Right atrium auricular region (tissue), 2 donors: Measurements from ENCODE around the gene XAF1. TPM values are rescaled to one million over a fixed set of nuclear protein-coding genes. Genes with fewer than 3 reads are reported as not detected.

Experiments
- DNase-seq: peaks from one replicate; pipeline ENCODE4 v3.0.0-alpha.2; 2019; ENCODE audit warnings: low spot score
- H3K27ac ChIP-seq, 2 donors: fragments of 200-600 bp; sonication (generic); 1 replicate in 1 of 2; 2 replicates in 1 of 2; pipeline ENCODE4 v1.5.1; 2016 to 2019
- H3K27me3 ChIP-seq, 2 donors: fragments of 200-600 bp; sonication (generic); one replicate each; pipeline versions ENCODE4 v1.5.1 to v1.6.0; 2017 to 2019
- H3K36me3 ChIP-seq: fragments of 200-600 bp; sonication (generic); one replicate; pipeline ENCODE4 v1.5.1; 2016
- H3K4me1 ChIP-seq, 2 donors: fragments of 200-600 bp; sonication (generic); one replicate each; pipeline versions ENCODE4 v1.5.1 to v1.6.0; 2017 to 2019
- H3K4me3 ChIP-seq, 2 donors: fragments of 200-600 bp; sonication (generic); 1 replicate in 1 of 2; 2 replicates in 1 of 2; pipeline ENCODE4 v1.5.1; 2017 to 2019; ENCODE audit warnings: mild to moderate bottlenecking in 1 of 2, moderate library complexity in 1 of 2
- H3K9me3 ChIP-seq, 2 donors: fragments of 200-600 bp; sonication (generic); one replicate each; pipeline ENCODE4 v1.5.1; 2019
- total RNA-seq, 2 donors: library from RNA; depleted of rRNA; stranded (reverse); fragments of >200 nt; gene quantifications; one replicate each; pipeline ENCODE4 v1.1.0, GENCODE V29; 2016
- TF ChIP-seq, protein P1 (sequence below), 2 donors: fragments of 200-600 bp; sonication (generic); IDR thresholded peaks; one replicate each; pipeline ENCODE4 v1.5.1; 2019; ENCODE audit warnings: antibody characterized with exemption in 2 of 2

Gene XAF1
- total RNA-seq, 2 donors from 2014 or later, result 9.4 to 12.8 TPM

DNA sequence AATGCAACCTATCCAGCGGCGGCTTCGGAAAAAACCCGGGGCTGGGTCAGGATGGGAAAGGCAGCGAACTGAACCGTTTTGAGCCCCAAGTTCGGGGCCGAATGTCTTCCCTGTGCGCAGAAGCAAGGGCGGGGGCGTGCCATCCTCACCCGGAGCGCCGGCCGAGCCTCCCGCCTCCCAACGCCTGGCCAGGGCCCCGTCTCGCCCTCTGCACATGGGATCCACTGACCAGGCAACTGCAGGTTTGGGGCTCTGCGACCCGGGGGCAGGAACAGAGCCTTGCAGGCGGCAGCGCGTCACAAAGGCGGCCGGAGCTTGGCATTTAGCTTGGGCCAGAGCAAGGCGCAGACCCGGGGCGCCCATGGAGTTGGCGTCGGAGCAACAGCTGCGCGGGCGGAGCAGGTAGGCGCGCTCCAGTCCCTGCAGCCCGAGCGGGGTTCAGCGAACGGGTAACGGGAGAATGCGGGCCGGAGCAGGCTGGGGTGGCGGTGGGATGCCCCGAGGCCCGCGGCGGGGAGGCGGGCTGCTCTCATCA is 20.1 kb downstream of the XAF1 start, which contains the start of gene FBXO39:
Gene FBXO39 (plus strand): TSS at position 345 of the 535 bp plus-strand sequence. CDS start 3,654 bp downstream, outside the sequence.
- DNase-seq, result no peak
- no peak within 1 kb of the TSS for H3K4me3 ChIP-seq
- H3K27me3 ChIP-seq, result no peaks in the 10 kb centered on the region
- H3K9me3 ChIP-seq, result peaks cover 0 to 35% of the 10 kb centered on the region in 2 donors
- H3K27ac ChIP-seq, result no peak within 1 kb of the TSS
- H3K36me3 ChIP-seq, result peaks cover 29% of the 10 kb centered on the region
- TF ChIP-seq, protein P1, sequence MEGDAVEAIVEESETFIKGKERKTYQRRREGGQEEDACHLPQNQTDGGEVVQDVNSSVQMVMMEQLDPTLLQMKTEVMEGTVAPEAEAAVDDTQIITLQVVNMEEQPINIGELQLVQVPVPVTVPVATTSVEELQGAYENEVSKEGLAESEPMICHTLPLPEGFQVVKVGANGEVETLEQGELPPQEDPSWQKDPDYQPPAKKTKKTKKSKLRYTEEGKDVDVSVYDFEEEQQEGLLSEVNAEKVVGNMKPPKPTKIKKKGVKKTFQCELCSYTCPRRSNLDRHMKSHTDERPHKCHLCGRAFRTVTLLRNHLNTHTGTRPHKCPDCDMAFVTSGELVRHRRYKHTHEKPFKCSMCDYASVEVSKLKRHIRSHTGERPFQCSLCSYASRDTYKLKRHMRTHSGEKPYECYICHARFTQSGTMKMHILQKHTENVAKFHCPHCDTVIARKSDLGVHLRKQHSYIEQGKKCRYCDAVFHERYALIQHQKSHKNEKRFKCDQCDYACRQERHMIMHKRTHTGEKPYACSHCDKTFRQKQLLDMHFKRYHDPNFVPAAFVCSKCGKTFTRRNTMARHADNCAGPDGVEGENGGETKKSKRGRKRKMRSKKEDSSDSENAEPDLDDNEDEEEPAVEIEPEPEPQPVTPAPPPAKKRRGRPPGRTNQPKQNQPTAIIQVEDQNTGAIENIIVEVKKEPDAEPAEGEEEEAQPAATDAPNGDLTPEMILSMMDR (IDR thresholded peaks at IDR 0.05), result no peak
- H3K4me1 ChIP-seq, result peaks cover 0 to 7% of the 10 kb centered on the region in 2 donors

DNA sequence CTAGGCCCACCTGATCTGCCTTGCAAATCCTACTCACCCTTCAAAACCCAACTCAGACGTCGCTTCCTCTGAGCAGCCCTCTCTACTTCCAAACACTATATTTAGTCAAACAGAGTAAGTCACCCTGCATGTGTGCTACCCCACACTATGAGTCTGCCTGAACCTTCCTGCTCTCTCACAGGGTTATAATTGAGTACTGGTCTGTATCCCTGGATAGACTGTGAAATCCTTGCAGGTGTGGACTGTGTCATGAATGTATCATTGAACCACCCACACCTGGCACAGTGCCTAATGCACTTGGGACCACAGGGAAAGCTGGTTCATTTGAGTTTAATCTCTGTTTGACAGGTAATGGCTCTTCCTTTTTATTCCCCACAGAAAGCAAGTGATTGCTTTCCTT is 23.6 kb downstream of the XAF1 start:
- H3K36me3 ChIP-seq, result no peaks in the 10 kb centered on the region
- TF ChIP-seq, protein P1 (IDR thresholded peaks at IDR 0.05), result no peak
- H3K4me1 ChIP-seq, result peaks cover 0 to 7% of the 10 kb centered on the region in 2 donors
- H3K27ac ChIP-seq, result no peak overlapping the region
- no peak overlapping the region for H3K4me3 ChIP-seq
- H3K9me3 ChIP-seq, result peaks cover 0 to 10% of the 10 kb centered on the region in 2 donors
- no peaks in the 10 kb centered on the region for H3K27me3 ChIP-seq
- DNase-seq, result no peak

DNA sequence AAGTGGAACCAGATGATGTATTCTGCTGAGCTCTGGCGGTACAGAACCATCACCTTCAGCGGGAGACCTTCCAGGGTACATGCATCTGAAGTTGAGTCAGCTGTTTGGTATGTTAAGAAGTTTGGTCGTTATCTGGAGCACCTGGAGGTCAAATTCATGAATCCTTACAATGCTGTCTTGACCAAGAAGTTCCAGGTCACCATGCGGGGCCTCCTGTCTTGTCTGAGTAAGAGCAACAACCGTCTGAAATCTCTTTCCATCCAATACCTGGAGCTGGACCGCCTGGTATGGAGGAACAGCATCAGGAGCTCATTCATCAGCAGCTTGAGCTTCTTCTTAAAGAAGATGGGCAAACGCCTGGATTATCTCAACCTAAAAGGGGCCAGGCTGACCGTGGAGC is 24.2 kb downstream of the XAF1 start:
- H3K36me3 ChIP-seq, result no peaks in the 10 kb centered on the region
- DNase-seq, result no peak
- TF ChIP-seq, protein P1 (IDR thresholded peaks at IDR 0.05), result no peak
- no peak overlapping the region for H3K27ac ChIP-seq
- H3K27me3 ChIP-seq, result no peaks in the 10 kb centered on the region
- H3K9me3 ChIP-seq, result peaks cover 0 to 8% of the 10 kb centered on the region in 2 donors
- no peak overlapping the region for H3K4me3 ChIP-seq
- peaks cover 0 to 7% of the 10 kb centered on the region in 2 donors for H3K4me1 ChIP-seq

DNA sequence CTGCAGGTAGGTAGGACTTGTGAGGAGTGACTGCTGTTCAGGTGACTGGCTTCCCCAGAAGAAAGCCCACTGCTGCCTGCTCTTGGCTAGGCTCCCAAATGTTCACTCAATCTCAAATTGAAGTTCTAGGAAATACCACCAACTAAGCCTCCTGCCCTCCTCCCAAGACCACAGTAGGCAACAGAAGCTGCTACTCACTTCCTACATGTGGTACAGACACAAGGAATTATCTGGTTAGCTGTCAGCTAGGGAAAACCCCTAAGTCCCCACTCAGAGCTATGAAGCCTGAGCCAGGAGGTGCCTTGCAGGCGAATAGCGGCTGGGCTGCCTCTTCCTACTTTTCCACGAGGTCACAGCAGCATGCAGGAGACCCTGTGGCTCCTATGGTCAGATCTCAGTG is 25.0 kb downstream of the XAF1 start:
- TF ChIP-seq, protein P1 (IDR thresholded peaks at IDR 0.05), result no peak
- H3K27me3 ChIP-seq, result no peaks in the 10 kb centered on the region
- H3K4me3 ChIP-seq, result no peak overlapping the region
- H3K27ac ChIP-seq, result no peak overlapping the region
- H3K9me3 ChIP-seq, result peaks cover 0 to 13% of the 10 kb centered on the region in 2 donors
- DNase-seq, result no peak
- H3K4me1 ChIP-seq, result peaks cover 0 to 4% of the 10 kb centered on the region in 2 donors
- no peaks in the 10 kb centered on the region for H3K36me3 ChIP-seq

DNA sequence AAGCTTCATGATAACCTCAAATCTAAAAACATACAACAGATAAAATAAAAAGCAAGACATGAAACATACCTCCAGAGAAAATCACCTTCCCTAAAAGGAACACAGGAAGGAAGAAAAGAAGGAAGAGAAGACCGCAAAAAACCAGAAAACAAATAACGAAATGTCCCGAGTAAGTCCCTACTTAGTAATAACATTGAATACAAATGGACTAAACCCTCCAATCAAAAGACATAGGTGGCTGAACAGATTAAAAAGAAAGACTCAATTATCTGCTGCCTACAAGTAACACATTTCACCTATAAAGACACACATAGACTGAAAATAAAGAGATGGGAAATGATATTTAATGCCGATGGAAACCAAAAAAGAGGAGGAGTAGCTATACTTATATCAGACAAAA is 26.4 kb downstream of the XAF1 start:
- no peaks in the 10 kb centered on the region for H3K4me1 ChIP-seq
- no peaks in the 10 kb centered on the region for H3K36me3 ChIP-seq
- TF ChIP-seq, protein P1 (IDR thresholded peaks at IDR 0.05), result no peak
- peaks cover 0 to 15% of the 10 kb centered on the region in 2 donors for H3K9me3 ChIP-seq
- H3K27ac ChIP-seq, result no peak overlapping the region
- no peaks in the 10 kb centered on the region for H3K27me3 ChIP-seq
- H3K4me3 ChIP-seq, result no peak overlapping the region
- DNase-seq, result no peak

DNA sequence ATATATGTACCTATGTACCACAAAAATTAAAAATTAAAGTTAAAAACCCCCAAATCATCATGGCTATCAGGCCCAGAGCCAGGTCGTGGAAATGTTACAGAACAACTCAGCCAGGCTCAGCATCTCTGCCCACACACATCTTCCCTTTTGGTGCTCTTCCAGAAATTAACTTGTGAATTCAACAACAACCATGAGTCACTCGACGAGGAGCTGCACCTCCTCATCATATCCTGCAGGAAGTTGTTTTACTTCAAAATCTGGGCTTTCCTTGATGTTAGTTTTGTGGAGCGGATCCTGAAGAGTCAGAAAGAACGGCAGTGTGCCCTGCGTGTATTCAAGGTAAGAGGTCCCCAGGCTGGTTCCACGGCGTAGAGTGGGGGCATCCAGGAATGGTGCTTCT is 30.8 kb downstream of the XAF1 start:
- Histone ChIP-seq H3K27me3 (no peaks in the 10 kb centered on the region), H3K27ac (no peak overlapping the region)
- TF ChIP-seq, protein P1 (IDR thresholded peaks at IDR 0.05), result no peak

More for the DNA sequence above, 30.8 kb downstream of the XAF1 start:
- Histone ChIP-seq H3K36me3 (no peaks in the 10 kb centered on the region), H3K9me3 (peaks cover 0 to 15% of the 10 kb centered on the region in 2 donors), H3K4me3 (no peak overlapping the region), H3K4me1 (no peaks in the 10 kb centered on the region)
- no peak for DNase-seq
